ENCODE measurements around the gene GORAB. TPM values are rescaled to one million over a fixed set of nuclear protein-coding genes. Genes with fewer than 3 reads are reported as not detected.

Gene GORAB
- total and polyA plus RNA-seq, 2 donors (not counting 3 experiments of a cell fraction or from before 2014, with no cell fraction given) = 4.4 to 6.4 TPM

DNA sequence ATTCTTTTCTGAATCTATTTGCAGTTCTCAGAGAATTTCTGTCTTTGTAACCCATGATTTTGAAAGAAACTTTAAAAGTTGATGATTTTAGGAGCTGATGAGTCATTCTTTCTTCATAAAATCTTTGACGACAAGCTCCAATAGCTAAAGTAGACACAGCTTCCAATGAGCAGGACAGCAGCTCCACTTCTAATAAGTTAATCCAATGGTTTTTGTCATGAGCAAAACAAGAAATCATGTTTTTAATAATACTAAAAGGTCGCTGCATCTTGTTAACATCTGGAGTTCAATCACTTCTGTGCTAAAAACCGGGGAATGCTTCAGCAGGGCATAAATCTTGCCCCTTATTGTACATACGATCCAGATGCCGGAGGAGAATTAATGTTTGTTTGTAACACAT, 48.9 kb upstream of the GORAB start:
- Histone ChIP-seq H3K4me3 (replicated peaks in 1 of 3; ENCODE audit: insufficient read depth in 1 of 3, low read depth in 1 of 3, low read length in 3 of 3) (no peak overlapping the region), H3K79me2 (ENCODE audit: control insufficient read depth, insufficient read depth, low read length) (no peaks in the 10 kb centered on the region), H3K9me3 (replicated peaks; ENCODE audit: control insufficient read depth, insufficient read depth, low read length) (no peaks in the 10 kb centered on the region), H3K36me3 (ENCODE audit: control insufficient read depth in 2 of 2, extremely low read depth in 1 of 2, insufficient read depth in 2 of 2, low read length in 2 of 2) (no peaks in the 10 kb centered on the region), H2AFZ (ENCODE audit: low read depth, low read length) (no peak overlapping the region), H3K4me1 (ENCODE audit: control insufficient read depth, extremely low read depth, insufficient read depth, low read length) (no peaks in the 10 kb centered on the region), H3K27me3 (ENCODE audit: control insufficient read depth in 2 of 2, insufficient read depth in 2 of 2, low read length in 2 of 2) (peaks cover 1 to 3% of the 10 kb centered on the region in 2 experiments), H3K27ac (ENCODE audit: insufficient read depth, low read depth, low read length) (no peak overlapping the region), H4K20me1 (replicated peaks; ENCODE audit: control insufficient read depth, extremely low read depth, insufficient read depth, low read length) (no peaks in the 10 kb centered on the region), H3K9me1 (replicated peaks; ENCODE audit: control insufficient read depth, extremely low read depth, insufficient read depth, low read length) (no peaks in the 10 kb centered on the region), H3K9ac (replicated peaks; ENCODE audit: extremely low read depth, insufficient read depth, low read length) (no peak overlapping the region), H3K4me2 (ENCODE audit: insufficient read depth, low read length) (no peak overlapping the region)
- dilution Hi-C loops (cut with MboI; ENCODE audit: extremely low pct_ligation_motif_present, low sequenced_read_pairs) = no loop called here
- DNase-seq (ENCODE audit: low read depth, low spot score) (no peak), FAIRE-seq (no peak)
- TF ChIP-seq, protein P1, sequence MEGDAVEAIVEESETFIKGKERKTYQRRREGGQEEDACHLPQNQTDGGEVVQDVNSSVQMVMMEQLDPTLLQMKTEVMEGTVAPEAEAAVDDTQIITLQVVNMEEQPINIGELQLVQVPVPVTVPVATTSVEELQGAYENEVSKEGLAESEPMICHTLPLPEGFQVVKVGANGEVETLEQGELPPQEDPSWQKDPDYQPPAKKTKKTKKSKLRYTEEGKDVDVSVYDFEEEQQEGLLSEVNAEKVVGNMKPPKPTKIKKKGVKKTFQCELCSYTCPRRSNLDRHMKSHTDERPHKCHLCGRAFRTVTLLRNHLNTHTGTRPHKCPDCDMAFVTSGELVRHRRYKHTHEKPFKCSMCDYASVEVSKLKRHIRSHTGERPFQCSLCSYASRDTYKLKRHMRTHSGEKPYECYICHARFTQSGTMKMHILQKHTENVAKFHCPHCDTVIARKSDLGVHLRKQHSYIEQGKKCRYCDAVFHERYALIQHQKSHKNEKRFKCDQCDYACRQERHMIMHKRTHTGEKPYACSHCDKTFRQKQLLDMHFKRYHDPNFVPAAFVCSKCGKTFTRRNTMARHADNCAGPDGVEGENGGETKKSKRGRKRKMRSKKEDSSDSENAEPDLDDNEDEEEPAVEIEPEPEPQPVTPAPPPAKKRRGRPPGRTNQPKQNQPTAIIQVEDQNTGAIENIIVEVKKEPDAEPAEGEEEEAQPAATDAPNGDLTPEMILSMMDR (IDR thresholded peaks at IDR 0.05; ENCODE audit: extremely low read depth in 1 of 2, insufficient read depth in 1 of 2, low read depth in 1 of 2, low read length in 2 of 2) = no peak
- TF ChIP-seq POLR2AphosphoS5 (IDR thresholded peaks at IDR 0.05; ENCODE audit: insufficient read depth, low read depth, low read length) (no peak), MYC (IDR thresholded peaks at IDR 0.05; ENCODE audit: low read depth, low read length) (no peak), JUN (IDR thresholded peaks at IDR 0.05; ENCODE audit: borderline replicate concordance, insufficient read depth, insufficient read length, low read depth) (no peak), POLR2A (IDR thresholded peaks at IDR 0.05; ENCODE audit: low read depth, low read length) (no peak), MAX (IDR thresholded peaks at IDR 0.05; ENCODE audit: insufficient read depth, insufficient read length) (no peak), GATA2 (IDR thresholded peaks at IDR 0.05; ENCODE audit: insufficient read depth, insufficient read length, low read depth, low read length) (no peak), FOS (IDR thresholded peaks at IDR 0.05; ENCODE audit: borderline replicate concordance, insufficient read depth, low read length) (no peak), EZH2 (IDR thresholded peaks at IDR 0.05; ENCODE audit: borderline replicate concordance, low read depth, low read length, severe bottlenecking) (no peak)
- intact Hi-C loops (cut with micrococcal nuclease) = no loop called here
- BruUV-seq (replicated peaks) = no TSS peak
- ChIA-PET CTCF (interaction anchor here (1.1 kb wide), 1 partner anchor 9 kb away, joined by 4 read pairs; no protein-coding TSS in a partner anchor), POLR2A (no interaction called here)

All from endothelial cell of umbilical vein (primary cell).